GM12878 (cell line): ENCODE measurements around the gene MYOC.

Experiments used
- BHLHE40 ChIP-seq, 2 experiments: fragments of 450-650 bp in 1 of 2; IDR thresholded peaks; 2 replicates each; pipeline ENCODE4 v1.6.1; 2011 to 2017; ENCODE audit warnings: low read depth in 2 of 2, borderline replicate concordance in 1 of 2, improper control_type of control experiment in 1 of 2, low read length in 1 of 2, mild to moderate bottlenecking in 1 of 2
- ESRRA ChIP-seq: IDR thresholded peaks from 2 replicates; pipeline ENCODE4 v1.6.1; 2012; ENCODE audit warnings: mild to moderate bottlenecking, low read length, improper control_type of control experiment
- EZH2 ChIP-seq: IDR thresholded peaks from 2 replicates; pipeline ENCODE4 v1.6.1; 2012; ENCODE audit warnings: low read depth, mild to moderate bottlenecking, control low read depth, inconsistent platforms, low read length, borderline replicate concordance; ENCODE audit not compliant: control insufficient read depth
- GABPA ChIP-seq: IDR thresholded peaks from 2 replicates; pipeline ENCODE4 v1.6.1; 2014; ENCODE audit warnings: antibody characterized with exemption, low read depth, mild to moderate bottlenecking, inconsistent platforms
- HDAC2 ChIP-seq: fragments of 200-600 bp; sonication (generic); IDR thresholded peaks from 2 replicates; pipeline ENCODE4 v1.6.1; 2017
- HDAC6 ChIP-seq: fragments of 200-600 bp; sonication (generic); IDR thresholded peaks from one replicate; pipeline ENCODE4 v1.8.0; 2017; ENCODE audit warnings: antibody characterized with exemption; ENCODE audit not compliant: unreplicated experiment
- JUNB ChIP-seq: IDR thresholded peaks from 2 replicates; pipeline ENCODE4 v1.6.1; 2016; ENCODE audit warnings: antibody characterized with exemption, mild to moderate bottlenecking
- POLR2A ChIP-seq: IDR thresholded peaks from 2 replicates; pipeline ENCODE4 v1.6.1; 2011; ENCODE audit warnings: low read depth, mild to moderate bottlenecking, low read length
- POLR2AphosphoS2 ChIP-seq: IDR thresholded peaks from 2 replicates; pipeline ENCODE4 v1.6.1; 2011; ENCODE audit warnings: low read depth, mild to moderate bottlenecking, low read length, improper control_type of control experiment, moderate library complexity
- SMC3 ChIP-seq: IDR thresholded peaks from 2 replicates; pipeline ENCODE4 v1.6.1; 2011; ENCODE audit warnings: low read length, improper control_type of control experiment, borderline replicate concordance
- TAF1 ChIP-seq: IDR thresholded peaks from 2 replicates; pipeline ENCODE4 v1.6.1; 2011; ENCODE audit warnings: mild to moderate bottlenecking, low read depth, low read length, borderline replicate concordance
- TCF12 ChIP-seq: IDR thresholded peaks from 2 replicates; pipeline ENCODE4 v1.6.1; 2011; ENCODE audit warnings: low read depth, mild to moderate bottlenecking, low read length
- TF ChIP-seq, protein P1 (sequence below), 3 experiments: IDR thresholded peaks in 2 of 3; conservative IDR thresholded peaks in 1 of 3; 2 replicates each; pipeline ENCODE4 v1.5.1; 2011; ENCODE audit warnings: low read depth in 3 of 3, low read length in 3 of 3, mild to moderate bottlenecking in 3 of 3, control low read depth in 2 of 3, moderate library complexity in 2 of 3, inconsistent platforms in 1 of 3, mixed read lengths in 1 of 3; ENCODE audit not compliant: control insufficient read depth in 2 of 3, insufficient read depth in 1 of 3; ENCODE audit errors: extremely low read depth in 1 of 3
- TF ChIP-seq, protein P2 (sequence below): IDR thresholded peaks from 2 replicates; pipeline ENCODE4 v1.6.1; 2011; ENCODE audit warnings: mild to moderate bottlenecking, low read depth, low read length, moderate library complexity; ENCODE audit not compliant: insufficient replicate concordance

DNA sequence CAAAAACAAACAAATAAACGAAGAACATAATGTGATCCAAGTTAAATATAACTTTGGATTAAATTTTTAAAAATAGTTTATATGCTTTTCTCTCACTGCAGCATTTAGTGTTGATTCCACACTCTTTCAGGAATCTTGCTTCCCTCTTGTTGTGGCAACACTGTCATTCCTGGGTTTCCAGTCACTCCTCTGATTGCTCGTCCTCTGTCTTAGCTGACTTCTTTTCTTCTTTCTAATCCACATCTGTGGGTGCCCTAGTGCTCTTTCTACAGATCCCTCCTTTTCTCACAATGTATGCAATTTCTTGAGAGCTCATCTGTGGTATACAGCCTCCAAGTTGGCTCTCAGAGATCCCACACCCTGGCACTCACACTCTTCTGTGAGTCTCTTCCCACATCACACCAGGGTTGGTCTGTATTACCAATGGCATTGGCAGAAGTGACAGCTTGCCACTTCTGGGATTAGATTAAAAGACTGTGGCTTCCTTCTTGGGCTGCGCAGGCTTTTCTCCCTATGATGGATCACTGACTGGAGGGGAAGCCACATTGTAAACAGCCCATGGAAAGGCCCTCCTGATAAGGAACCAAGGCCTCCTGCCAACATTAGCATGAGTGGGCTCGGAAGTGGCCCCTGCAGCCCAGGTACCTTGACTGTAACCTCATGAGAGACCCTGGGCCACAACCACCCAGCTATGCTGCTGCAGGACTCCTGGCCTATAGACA lies 11.5 kb upstream of the MYOC start:
- TF ChIP-seq JUNB (no peak), EZH2 (no peak), BHLHE40 (IDR thresholded peaks at IDR 0.05; ENCODE audit: borderline replicate concordance in 1 of 2, low read depth in 2 of 2, low read length in 1 of 2) (no peak), POLR2A (no peak), HDAC2 (no peak), GABPA (no peak), TCF12 (no peak), POLR2AphosphoS2 (no peak), SMC3 (no peak), HDAC6 (no peak), ESRRA (no peak), TAF1 (no peak)
- TF ChIP-seq, protein P1, sequence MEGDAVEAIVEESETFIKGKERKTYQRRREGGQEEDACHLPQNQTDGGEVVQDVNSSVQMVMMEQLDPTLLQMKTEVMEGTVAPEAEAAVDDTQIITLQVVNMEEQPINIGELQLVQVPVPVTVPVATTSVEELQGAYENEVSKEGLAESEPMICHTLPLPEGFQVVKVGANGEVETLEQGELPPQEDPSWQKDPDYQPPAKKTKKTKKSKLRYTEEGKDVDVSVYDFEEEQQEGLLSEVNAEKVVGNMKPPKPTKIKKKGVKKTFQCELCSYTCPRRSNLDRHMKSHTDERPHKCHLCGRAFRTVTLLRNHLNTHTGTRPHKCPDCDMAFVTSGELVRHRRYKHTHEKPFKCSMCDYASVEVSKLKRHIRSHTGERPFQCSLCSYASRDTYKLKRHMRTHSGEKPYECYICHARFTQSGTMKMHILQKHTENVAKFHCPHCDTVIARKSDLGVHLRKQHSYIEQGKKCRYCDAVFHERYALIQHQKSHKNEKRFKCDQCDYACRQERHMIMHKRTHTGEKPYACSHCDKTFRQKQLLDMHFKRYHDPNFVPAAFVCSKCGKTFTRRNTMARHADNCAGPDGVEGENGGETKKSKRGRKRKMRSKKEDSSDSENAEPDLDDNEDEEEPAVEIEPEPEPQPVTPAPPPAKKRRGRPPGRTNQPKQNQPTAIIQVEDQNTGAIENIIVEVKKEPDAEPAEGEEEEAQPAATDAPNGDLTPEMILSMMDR (IDR thresholded peaks at IDR 0.05 in 2 of 3, conservative IDR thresholded peaks at IDR 0.05 in 1 of 3; ENCODE audit: control insufficient read depth in 2 of 3, extremely low read depth in 1 of 3, insufficient read depth in 1 of 3, low read depth in 3 of 3, low read length in 3 of 3) = no peak
- TF ChIP-seq, protein P2, sequence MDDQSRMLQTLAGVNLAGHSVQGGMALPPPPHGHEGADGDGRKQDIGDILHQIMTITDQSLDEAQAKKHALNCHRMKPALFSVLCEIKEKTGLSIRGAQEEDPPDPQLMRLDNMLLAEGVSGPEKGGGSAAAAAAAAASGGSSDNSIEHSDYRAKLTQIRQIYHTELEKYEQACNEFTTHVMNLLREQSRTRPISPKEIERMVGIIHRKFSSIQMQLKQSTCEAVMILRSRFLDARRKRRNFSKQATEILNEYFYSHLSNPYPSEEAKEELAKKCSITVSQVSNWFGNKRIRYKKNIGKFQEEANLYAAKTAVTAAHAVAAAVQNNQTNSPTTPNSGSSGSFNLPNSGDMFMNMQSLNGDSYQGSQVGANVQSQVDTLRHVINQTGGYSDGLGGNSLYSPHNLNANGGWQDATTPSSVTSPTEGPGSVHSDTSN = no peak
